ENCODE results near the gene DNASE1. TPM values are rescaled to one million over a fixed set of nuclear protein-coding genes. Genes with fewer than 3 reads are reported as not detected.

Gene DNASE1
- total and polyA plus RNA-seq, 9 of the 15 experiments (the other 6 are each of a cell fraction or from before 2014, with no cell fraction given): 0.53 to 10.1 (median 5.9) TPM

Other genes starting within 250 kb of the DNASE1 start
Only the 7 nearest of the 8 such genes appear.
- 0.20 and 0.68 TPM in 2 replicates for gene ZNF597, start 211.2 kb upstream of the DNASE1 start, total RNA-seq (2014; rRNA removed)
- gene ZNF597, start 211.2 kb upstream of the DNASE1 start, total RNA-seq (2014; rRNA removed; fragmentation: Illumina TruSeq; extraction: Trizol): 0.58 and 0.70 TPM in 2 replicates
- gene ZNF597, start 211.2 kb upstream of the DNASE1 start, total RNA-seq (2015; rRNA removed; fragmentation: Illumina TruSeq; extraction: Trizol): 0.57 and 0.62 TPM in 2 replicates
- gene ZNF597, start 211.2 kb upstream of the DNASE1 start, total RNA-seq (2021): 0.36 and 0.42 TPM in 2 replicates
- gene ZNF597, start 211.2 kb upstream of the DNASE1 start, polyA plus RNA-seq (2011; rRNA removed): 0.17 and 0.57 TPM in 2 replicates
- gene ZNF597, start 211.2 kb upstream of the DNASE1 start, polyA plus RNA-seq (2014; fragmentation: Illumina TruSeq; extraction: Trizol): 0.29 and 0.43 TPM in 2 replicates
- under 1 TPM; 0.14 to 0.31 TPM for gene ZNF597, start 211.2 kb upstream of the DNASE1 start, polyA plus RNA-seq (2014; fragmentation: Nextera tagmentation; extraction: Ambion mirVana)
- 0.32 and 0.34 TPM in 2 replicates for gene ZNF597, start 211.2 kb upstream of the DNASE1 start, polyA plus RNA-seq (2014; rRNA removed)
- gene NAA60, start 211.0 kb upstream of the DNASE1 start, total RNA-seq (2014; rRNA removed): 9.5 and 13.7 TPM in 2 replicates
- 9.7 and 13.8 TPM in 2 replicates for gene NAA60, start 211.0 kb upstream of the DNASE1 start, total RNA-seq (2014; rRNA removed; fragmentation: Illumina TruSeq; extraction: Trizol)
- 10.3 and 11.9 TPM in 2 replicates for gene NAA60, start 211.0 kb upstream of the DNASE1 start, total RNA-seq (2015; rRNA removed; fragmentation: Illumina TruSeq; extraction: Trizol)
- 34.4 and 35.4 TPM in 2 replicates for gene NAA60, start 211.0 kb upstream of the DNASE1 start, total RNA-seq (2021)
- 16.0 and 17.2 TPM in 2 replicates for gene NAA60, start 211.0 kb upstream of the DNASE1 start, polyA plus RNA-seq (2011; rRNA removed)
- 41.8 and 49.4 TPM in 2 replicates for gene NAA60, start 211.0 kb upstream of the DNASE1 start, polyA plus RNA-seq (2014; fragmentation: Illumina TruSeq; extraction: Trizol)
- 1 to 10 TPM; 2.1 to 2.3 TPM for gene NAA60, start 211.0 kb upstream of the DNASE1 start, polyA plus RNA-seq (2014; fragmentation: Nextera tagmentation; extraction: Ambion mirVana)
- 21.6 and 25.1 TPM in 2 replicates for gene NAA60, start 211.0 kb upstream of the DNASE1 start, polyA plus RNA-seq (2014; rRNA removed)
- gene C16orf90, start 159.2 kb upstream of the DNASE1 start, total RNA-seq (2014; rRNA removed): not detected in 2 replicates
- not detected in 2 replicates for gene C16orf90, start 159.2 kb upstream of the DNASE1 start, total RNA-seq (2014; rRNA removed; fragmentation: Illumina TruSeq; extraction: Trizol)
- not detected in 2 replicates for gene C16orf90, start 159.2 kb upstream of the DNASE1 start, total RNA-seq (2015; rRNA removed; fragmentation: Illumina TruSeq; extraction: Trizol)
- gene C16orf90, start 159.2 kb upstream of the DNASE1 start, total RNA-seq (2021): not detected in 2 replicates
- gene C16orf90, start 159.2 kb upstream of the DNASE1 start, polyA plus RNA-seq (2011; rRNA removed): not detected in 2 replicates
- gene C16orf90, start 159.2 kb upstream of the DNASE1 start, polyA plus RNA-seq (2014; fragmentation: Illumina TruSeq; extraction: Trizol): not detected in 2 replicates
- gene C16orf90, start 159.2 kb upstream of the DNASE1 start, polyA plus RNA-seq (2014; fragmentation: Nextera tagmentation; extraction: Ambion mirVana): not detected
- gene C16orf90, start 159.2 kb upstream of the DNASE1 start, polyA plus RNA-seq (2014; rRNA removed): not detected in 2 replicates
- gene CLUAP1, start 153.7 kb upstream of the DNASE1 start, total RNA-seq (2014; rRNA removed): 4.8 and 6.8 TPM in 2 replicates
- 10.8 and 11.0 TPM in 2 replicates for gene CLUAP1, start 153.7 kb upstream of the DNASE1 start, total RNA-seq (2014; rRNA removed; fragmentation: Illumina TruSeq; extraction: Trizol)
- gene CLUAP1, start 153.7 kb upstream of the DNASE1 start, total RNA-seq (2015; rRNA removed; fragmentation: Illumina TruSeq; extraction: Trizol): 6.9 TPM in 2 replicates
- gene CLUAP1, start 153.7 kb upstream of the DNASE1 start, total RNA-seq (2021): 6.2 and 6.7 TPM in 2 replicates
- 2.2 and 7.8 TPM in 2 replicates for gene CLUAP1, start 153.7 kb upstream of the DNASE1 start, polyA plus RNA-seq (2011; rRNA removed)
- 5.9 and 8.3 TPM in 2 replicates for gene CLUAP1, start 153.7 kb upstream of the DNASE1 start, polyA plus RNA-seq (2014; fragmentation: Illumina TruSeq; extraction: Trizol)
- gene CLUAP1, start 153.7 kb upstream of the DNASE1 start, polyA plus RNA-seq (2014; fragmentation: Nextera tagmentation; extraction: Ambion mirVana): 10 to 100 TPM; 11.1 to 17.6 TPM
- gene CLUAP1, start 153.7 kb upstream of the DNASE1 start, polyA plus RNA-seq (2014; rRNA removed): 4.9 and 6.6 TPM in 2 replicates
- gene NLRC3, start 77.3 kb upstream of the DNASE1 start, total RNA-seq (2014; rRNA removed): not detected in 2 replicates
- gene NLRC3, start 77.3 kb upstream of the DNASE1 start, total RNA-seq (2014; rRNA removed; fragmentation: Illumina TruSeq; extraction: Trizol): not detected in 2 replicates
- gene NLRC3, start 77.3 kb upstream of the DNASE1 start, total RNA-seq (2015; rRNA removed; fragmentation: Illumina TruSeq; extraction: Trizol): not detected in 2 replicates
- 0.13 and 0.22 TPM in 2 replicates for gene NLRC3, start 77.3 kb upstream of the DNASE1 start, total RNA-seq (2021)
- 0.03 TPM in 1 of 2 replicates, not detected in the other for gene NLRC3, start 77.3 kb upstream of the DNASE1 start, polyA plus RNA-seq (2011; rRNA removed)
- gene NLRC3, start 77.3 kb upstream of the DNASE1 start, polyA plus RNA-seq (2014; fragmentation: Illumina TruSeq; extraction: Trizol): not detected in 2 replicates
- gene NLRC3, start 77.3 kb upstream of the DNASE1 start, polyA plus RNA-seq (2014; fragmentation: Nextera tagmentation; extraction: Ambion mirVana): under 1 TPM; 0.03 to 0.04 TPM
- gene NLRC3, start 77.3 kb upstream of the DNASE1 start, polyA plus RNA-seq (2014; rRNA removed): 0.03 TPM in 1 of 2 replicates, not detected in the other
- gene SLX4, start 43.1 kb upstream of the DNASE1 start, total RNA-seq (2014; rRNA removed): 3.8 and 4.1 TPM in 2 replicates
- gene SLX4, start 43.1 kb upstream of the DNASE1 start, total RNA-seq (2014; rRNA removed; fragmentation: Illumina TruSeq; extraction: Trizol): 3.2 and 3.5 TPM in 2 replicates
- gene SLX4, start 43.1 kb upstream of the DNASE1 start, total RNA-seq (2015; rRNA removed; fragmentation: Illumina TruSeq; extraction: Trizol): 3.7 and 4.2 TPM in 2 replicates
- gene SLX4, start 43.1 kb upstream of the DNASE1 start, total RNA-seq (2021): 6.7 and 7.9 TPM in 2 replicates
- 2.7 and 3.0 TPM in 2 replicates for gene SLX4, start 43.1 kb upstream of the DNASE1 start, polyA plus RNA-seq (2011; rRNA removed)
- 4.8 and 6.1 TPM in 2 replicates for gene SLX4, start 43.1 kb upstream of the DNASE1 start, polyA plus RNA-seq (2014; fragmentation: Illumina TruSeq; extraction: Trizol)
- under 1 TPM; 0.29 to 0.45 TPM for gene SLX4, start 43.1 kb upstream of the DNASE1 start, polyA plus RNA-seq (2014; fragmentation: Nextera tagmentation; extraction: Ambion mirVana)
- gene SLX4, start 43.1 kb upstream of the DNASE1 start, polyA plus RNA-seq (2014; rRNA removed): 4.0 and 4.3 TPM in 2 replicates
- gene TRAP1, start 62.8 kb downstream of the DNASE1 start, total RNA-seq (2014; rRNA removed): 436 and 520 TPM in 2 replicates
- 124 and 126 TPM in 2 replicates for gene TRAP1, start 62.8 kb downstream of the DNASE1 start, total RNA-seq (2014; rRNA removed; fragmentation: Illumina TruSeq; extraction: Trizol)
- gene TRAP1, start 62.8 kb downstream of the DNASE1 start, total RNA-seq (2015; rRNA removed; fragmentation: Illumina TruSeq; extraction: Trizol): 174 and 185 TPM in 2 replicates
- 405 and 408 TPM in 2 replicates for gene TRAP1, start 62.8 kb downstream of the DNASE1 start, total RNA-seq (2021)
- 317 and 437 TPM in 2 replicates for gene TRAP1, start 62.8 kb downstream of the DNASE1 start, polyA plus RNA-seq (2011; rRNA removed)
- 352 and 398 TPM in 2 replicates for gene TRAP1, start 62.8 kb downstream of the DNASE1 start, polyA plus RNA-seq (2014; fragmentation: Illumina TruSeq; extraction: Trizol)
- 10 to 100 TPM; 19.1 to 50.8 TPM for gene TRAP1, start 62.8 kb downstream of the DNASE1 start, polyA plus RNA-seq (2014; fragmentation: Nextera tagmentation; extraction: Ambion mirVana)
- gene TRAP1, start 62.8 kb downstream of the DNASE1 start, polyA plus RNA-seq (2014; rRNA removed): 292 and 301 TPM in 2 replicates